IMR-90 (cell line): ENCODE data around the gene CPB2.

Source experiments
- BHLHE40 ChIP-seq: fragments of 150-350 bp; IDR thresholded peaks from 2 replicates; pipeline ENCODE4 v1.6.1; 2016; ENCODE audit warnings: mild to moderate bottlenecking, low read depth, low read length
- MAFK ChIP-seq: IDR thresholded peaks from 2 replicates; pipeline ENCODE4 v1.6.1; 2012; ENCODE audit warnings: low read depth, low read length, improper control_type of control experiment
- MXI1 ChIP-seq: IDR thresholded peaks from 2 replicates; pipeline ENCODE4 v1.6.1; 2012; ENCODE audit warnings: low read depth, mild to moderate bottlenecking, low read length, moderate library complexity, borderline replicate concordance
- POLR2A ChIP-seq: IDR thresholded peaks from 2 replicates; pipeline ENCODE4 v1.6.1; 2012; ENCODE audit warnings: mild to moderate bottlenecking, low read depth, low read length
- RAD21 ChIP-seq: IDR thresholded peaks from 2 replicates; pipeline ENCODE4 v1.6.1; 2012; ENCODE audit warnings: low read length, improper control_type of control experiment
- RCOR1 ChIP-seq: IDR thresholded peaks from 2 replicates; pipeline ENCODE4 v1.6.1; 2012; ENCODE audit warnings: mild to moderate bottlenecking, low read length, improper control_type of control experiment; ENCODE audit not compliant: insufficient replicate concordance
- TF ChIP-seq, protein P1 (sequence below): conservative IDR thresholded peaks from 2 replicates; pipeline ENCODE4 v1.5.1; 2012; ENCODE audit warnings: mild to moderate bottlenecking, low read depth, low read length, improper control_type of control experiment

DNA sequence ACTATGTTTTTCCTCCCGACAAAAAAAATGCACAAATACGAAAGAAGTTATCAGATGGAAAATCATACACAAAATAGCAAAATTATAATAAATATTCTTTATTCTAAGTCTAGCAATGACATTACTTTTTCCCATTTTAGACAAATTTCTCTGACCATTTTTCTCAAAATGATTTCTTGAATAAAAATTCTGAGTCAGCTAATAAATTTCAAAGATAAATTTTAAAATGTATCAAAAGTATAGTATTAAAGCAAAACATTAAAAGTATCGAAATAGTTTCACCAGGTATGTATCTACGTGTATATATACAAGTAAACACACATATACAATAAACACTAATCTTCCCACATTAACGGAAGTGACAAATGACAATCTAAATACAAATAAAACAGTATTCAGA, 61.2 kb downstream of the CPB2 start:
- TF ChIP-seq, protein P1, sequence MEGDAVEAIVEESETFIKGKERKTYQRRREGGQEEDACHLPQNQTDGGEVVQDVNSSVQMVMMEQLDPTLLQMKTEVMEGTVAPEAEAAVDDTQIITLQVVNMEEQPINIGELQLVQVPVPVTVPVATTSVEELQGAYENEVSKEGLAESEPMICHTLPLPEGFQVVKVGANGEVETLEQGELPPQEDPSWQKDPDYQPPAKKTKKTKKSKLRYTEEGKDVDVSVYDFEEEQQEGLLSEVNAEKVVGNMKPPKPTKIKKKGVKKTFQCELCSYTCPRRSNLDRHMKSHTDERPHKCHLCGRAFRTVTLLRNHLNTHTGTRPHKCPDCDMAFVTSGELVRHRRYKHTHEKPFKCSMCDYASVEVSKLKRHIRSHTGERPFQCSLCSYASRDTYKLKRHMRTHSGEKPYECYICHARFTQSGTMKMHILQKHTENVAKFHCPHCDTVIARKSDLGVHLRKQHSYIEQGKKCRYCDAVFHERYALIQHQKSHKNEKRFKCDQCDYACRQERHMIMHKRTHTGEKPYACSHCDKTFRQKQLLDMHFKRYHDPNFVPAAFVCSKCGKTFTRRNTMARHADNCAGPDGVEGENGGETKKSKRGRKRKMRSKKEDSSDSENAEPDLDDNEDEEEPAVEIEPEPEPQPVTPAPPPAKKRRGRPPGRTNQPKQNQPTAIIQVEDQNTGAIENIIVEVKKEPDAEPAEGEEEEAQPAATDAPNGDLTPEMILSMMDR: no peak
- no peak for TF ChIP-seq POLR2A
- no peak for TF ChIP-seq RCOR1
- no peak for TF ChIP-seq BHLHE40
- TF ChIP-seq MAFK: peak; percentile 40; the same call in 1 of the 2 replicates
- TF ChIP-seq RAD21: no peak
- TF ChIP-seq MXI1: no peak
